H9 (cell line): ENCODE measurements around the gene FDX1. TPM values are rescaled to one million over a fixed set of nuclear protein-coding genes. Genes with fewer than 3 reads are reported as not detected.

Experiments
- DNase-seq: peaks from one replicate; pipeline ENCODE4 v3.0.0-alpha.2; 2017
- H2AFZ ChIP-seq: one replicate; pipeline ENCODE4 v1.6.1; 2013; ENCODE audit warnings: mild to moderate bottlenecking, low read length, control low read depth, moderate library complexity
- H2AK5ac ChIP-seq: 2 replicates; pipeline ENCODE4 v1.6.1; 2013; ENCODE audit warnings: low read length, control low read depth, mixed read lengths; ENCODE audit not compliant: insufficient read length
- H2BK120ac ChIP-seq: one replicate; pipeline ENCODE4 v1.6.1; 2013; ENCODE audit warnings: low read depth, mild to moderate bottlenecking, low read length, control low read depth, inconsistent platforms; ENCODE audit not compliant: poor library complexity, severe bottlenecking
- H2BK12ac ChIP-seq: 2 replicates; pipeline ENCODE4 v1.6.1; 2013; ENCODE audit warnings: low read length, control low read depth, mixed read lengths, low read depth; ENCODE audit not compliant: insufficient read length
- H2BK15ac ChIP-seq: 2 replicates; pipeline ENCODE4 v1.6.1; 2013; ENCODE audit warnings: low read depth, low read length, control low read depth
- H2BK20ac ChIP-seq: one replicate; pipeline ENCODE4 v1.6.1; 2013; ENCODE audit warnings: low read depth, mild to moderate bottlenecking, low read length, control low read depth, inconsistent platforms; ENCODE audit not compliant: poor library complexity, severe bottlenecking
- H2BK5ac ChIP-seq: 2 replicates; pipeline ENCODE4 v1.6.1; 2013; ENCODE audit warnings: low read length, control low read depth, mixed read lengths; ENCODE audit not compliant: insufficient read length
- H3K14ac ChIP-seq: 2 replicates; pipeline ENCODE4 v1.6.1; 2013; ENCODE audit warnings: low read length, control low read depth; ENCODE audit not compliant: insufficient read depth
- H3K18ac ChIP-seq: 2 replicates; pipeline ENCODE4 v1.6.1; 2013; ENCODE audit warnings: low read depth, mild to moderate bottlenecking, mixed read lengths, low read length, control low read depth; ENCODE audit not compliant: insufficient read length
- H3K23ac ChIP-seq: 2 replicates; pipeline ENCODE4 v1.6.1; 2013; ENCODE audit warnings: low read length, control low read depth, mixed read lengths, low read depth; ENCODE audit not compliant: insufficient read length
- H3K23me2 ChIP-seq: 2 replicates; pipeline ENCODE4 v1.6.1; 2013; ENCODE audit warnings: low read depth, mild to moderate bottlenecking, mixed read lengths, low read length, control low read depth; ENCODE audit not compliant: insufficient read length, poor library complexity, severe bottlenecking
- H3K27ac ChIP-seq: 2 replicates; pipeline ENCODE4 v1.5.1; 2013; ENCODE audit warnings: low read length, control low read depth, mixed read lengths, low read depth; ENCODE audit not compliant: insufficient read length
- H3K27me3 ChIP-seq: 2 replicates; pipeline ENCODE4 v1.6.1; 2013; ENCODE audit warnings: low read length, control low read depth, inconsistent platforms; ENCODE audit not compliant: insufficient read depth
- H3K4ac ChIP-seq: 2 replicates; pipeline ENCODE4 v1.6.1; 2013; ENCODE audit warnings: low read depth, mild to moderate bottlenecking, control low read depth, inconsistent platforms, low read length, moderate library complexity
- H3K4me1 ChIP-seq: 2 replicates; pipeline ENCODE4 v1.6.1; 2013; ENCODE audit warnings: low read length, control low read depth, inconsistent platforms; ENCODE audit not compliant: insufficient read depth
- H3K4me2 ChIP-seq: 2 replicates; pipeline ENCODE4 v1.6.1; 2013; ENCODE audit warnings: low read length, control low read depth, mixed read lengths; ENCODE audit not compliant: insufficient read length, insufficient read depth
- H3K56ac ChIP-seq: 2 replicates; pipeline ENCODE4 v1.6.1; 2013; ENCODE audit warnings: low read depth, mild to moderate bottlenecking, mixed read lengths, low read length, control low read depth; ENCODE audit not compliant: insufficient read length
- H3K79me1 ChIP-seq: 2 replicates; pipeline ENCODE4 v1.6.1; 2013; ENCODE audit warnings: low read depth, mild to moderate bottlenecking, moderate library complexity, low read length, control low read depth, inconsistent platforms; ENCODE audit not compliant: insufficient read depth, poor library complexity, severe bottlenecking
- H3K79me2 ChIP-seq: 2 replicates; pipeline ENCODE4 v1.6.1; 2013; ENCODE audit warnings: low read length, control low read depth, inconsistent platforms; ENCODE audit not compliant: insufficient read depth
- H3K9ac ChIP-seq: 2 replicates; pipeline ENCODE4 v1.6.1; 2013; ENCODE audit warnings: low read length, control low read depth, mixed read lengths; ENCODE audit not compliant: insufficient read length; ENCODE audit errors: extremely low read depth
- H3K9me3 ChIP-seq: one replicate; pipeline ENCODE4 v1.6.1; 2013; ENCODE audit warnings: low read depth, low read length, inconsistent platforms; ENCODE audit not compliant: control insufficient read depth
- H3T11ph ChIP-seq: one replicate; pipeline ENCODE4 v1.6.1; 2013; ENCODE audit warnings: mild to moderate bottlenecking, low read length, control low read depth, inconsistent platforms
- H4K20me1 ChIP-seq: one replicate; pipeline ENCODE4 v1.6.1; 2013; ENCODE audit not compliant: control insufficient read depth, insufficient read length, insufficient read depth
- H4K5ac ChIP-seq: 2 replicates; pipeline ENCODE4 v1.6.1; 2013; ENCODE audit warnings: low read depth, mild to moderate bottlenecking, mixed read lengths, low read length, control low read depth; ENCODE audit not compliant: insufficient read length
- H4K8ac ChIP-seq: replicated peaks from 2 replicates; pipeline ENCODE4 v1.6.1; 2013; ENCODE audit warnings: low read length, control low read depth, mixed read lengths, low read depth; ENCODE audit not compliant: insufficient read length
- H4K91ac ChIP-seq: 2 replicates; pipeline ENCODE4 v1.6.1; 2013; ENCODE audit warnings: low read depth, mild to moderate bottlenecking, moderate library complexity, mixed read lengths, low read length, control low read depth; ENCODE audit not compliant: insufficient read length
- H3K27ac Mint-ChIP-seq, 3 experiments: 2 replicates in 2 of 3; 3 replicates in 1 of 3; pipeline ENCODE4 v1.8.0; 2020 to 2021; ENCODE audit warnings: mixed read lengths in 3 of 3, mild to moderate bottlenecking in 1 of 3, moderate library complexity in 1 of 3
- H3K27me3 Mint-ChIP-seq: 2 replicates; pipeline ENCODE4 v1.8.0; 2021; ENCODE audit warnings: low read depth, mild to moderate bottlenecking, moderate library complexity, mixed read lengths
- H3K36me3 Mint-ChIP-seq, 3 experiments: 2 replicates in 2 of 3; 3 replicates in 1 of 3; pipeline ENCODE4 v1.8.0; 2020 to 2021; ENCODE audit warnings: low read depth in 3 of 3, mixed read lengths in 3 of 3; ENCODE audit not compliant: insufficient read depth in 1 of 3
- H3K4me1 Mint-ChIP-seq, 2 experiments: 2 replicates each; pipeline ENCODE4 v1.8.0; 2020; ENCODE audit warnings: mixed read lengths in 2 of 2
- H3K4me3 Mint-ChIP-seq, 2 experiments: 2 replicates in 1 of 2; 3 replicates in 1 of 2; pipeline ENCODE4 v1.8.0; 2020 to 2021; ENCODE audit warnings: mild to moderate bottlenecking in 2 of 2, mixed read lengths in 2 of 2, moderate library complexity in 1 of 2
- H3K9me3 Mint-ChIP-seq, 2 experiments: 2 replicates in 1 of 2; 3 replicates in 1 of 2; pipeline ENCODE4 v1.8.0; 2020; ENCODE audit warnings: mild to moderate bottlenecking in 2 of 2, mixed read lengths in 2 of 2, moderate library complexity in 1 of 2
- CTCF ChIP-seq: fragments of 200-600 bp; sonication (generic); conservative IDR thresholded peaks from 3 replicates; pipeline ENCODE4 v1.8.0; 2021; ENCODE audit warnings: antibody characterized with exemption, mild to moderate bottlenecking
- WGBS: extraction: QIAGEN DNeasy Blood & Tissue Kit; methylation state at CpG from one replicate; pipeline ENCODE4 v1.1.7; 2013; ENCODE audit warnings: missing lambda C conversion rate, low lambda C conversion rate, mixed read lengths; ENCODE audit not compliant: insufficient read length; ENCODE audit errors: extremely low coverage; 5-methylcytosine and 5-hydroxymethylcytosine counted together
- total RNA-seq: library from RNA; stranded (reverse); gene quantifications from 2 replicates; pipeline ENCODE4 v1.2.1, GENCODE V29; 2021

FDX1 gene
- total RNA-seq, 1 experiment from 2014 or later: 10.1 TPM

GRCh38 chr11:110465231-110465630 is 35.5 kb downstream of the FDX1 start:
- Histone ChIP-seq H2BK5ac (no peak overlapping the region), H3K14ac (no peak overlapping the region), H3K79me1 (no peaks in the 10 kb centered on the region), H3K18ac (no peak overlapping the region), H3T11ph (no peak overlapping the region), H2AK5ac (no peak overlapping the region), H3K27ac (no peak overlapping the region), H3K9me3 (no peaks in the 10 kb centered on the region), H3K4me1 (no peaks in the 10 kb centered on the region), H3K79me2 (no peaks in the 10 kb centered on the region), H4K91ac (no peak overlapping the region), H3K4me2 (no peak overlapping the region), H4K20me1 (no peaks in the 10 kb centered on the region), H2BK12ac (no peak overlapping the region), H2AFZ (no peak overlapping the region), H3K23ac (no peak overlapping the region), H3K9ac (no peak overlapping the region), H3K23me2 (no peaks in the 10 kb centered on the region), H3K4ac (no peak overlapping the region), H2BK120ac (no peak overlapping the region), H3K56ac (no peak overlapping the region), H4K5ac (no peak overlapping the region), H4K8ac (no peak overlapping the region), H3K27me3 (no peaks in the 10 kb centered on the region), H2BK20ac (no peak overlapping the region), H2BK15ac (no peak overlapping the region)
- TF ChIP-seq CTCF: no peak
- H3K27me3 Mint-ChIP-seq: no peaks in the 10 kb centered on the region
- DNase-seq: no peak
- peak overlapping the region in 1 of 3 experiments; percentile 52; a peak in 1 of 7 replicates for H3K27ac Mint-ChIP-seq
- H3K4me1 Mint-ChIP-seq: no peaks in the 10 kb centered on the region
- no peaks in the 10 kb centered on the region; a peak in 1 of 7 replicates for H3K36me3 Mint-ChIP-seq
- no peaks in the 10 kb centered on the region for H3K9me3 Mint-ChIP-seq
- H3K4me3 Mint-ChIP-seq: no peak overlapping the region
- no CpG with 5 or more reads among the region's 2 CpGs for WGBS
